ENCODE results near the gene PAMR1.
"Not testable (repeated sequence)": the region's sequence is repeated elsewhere in the genome, so short reads cannot be mapped to it uniquely, and the experiment has no call there.

PAMR1 gene, protein sequence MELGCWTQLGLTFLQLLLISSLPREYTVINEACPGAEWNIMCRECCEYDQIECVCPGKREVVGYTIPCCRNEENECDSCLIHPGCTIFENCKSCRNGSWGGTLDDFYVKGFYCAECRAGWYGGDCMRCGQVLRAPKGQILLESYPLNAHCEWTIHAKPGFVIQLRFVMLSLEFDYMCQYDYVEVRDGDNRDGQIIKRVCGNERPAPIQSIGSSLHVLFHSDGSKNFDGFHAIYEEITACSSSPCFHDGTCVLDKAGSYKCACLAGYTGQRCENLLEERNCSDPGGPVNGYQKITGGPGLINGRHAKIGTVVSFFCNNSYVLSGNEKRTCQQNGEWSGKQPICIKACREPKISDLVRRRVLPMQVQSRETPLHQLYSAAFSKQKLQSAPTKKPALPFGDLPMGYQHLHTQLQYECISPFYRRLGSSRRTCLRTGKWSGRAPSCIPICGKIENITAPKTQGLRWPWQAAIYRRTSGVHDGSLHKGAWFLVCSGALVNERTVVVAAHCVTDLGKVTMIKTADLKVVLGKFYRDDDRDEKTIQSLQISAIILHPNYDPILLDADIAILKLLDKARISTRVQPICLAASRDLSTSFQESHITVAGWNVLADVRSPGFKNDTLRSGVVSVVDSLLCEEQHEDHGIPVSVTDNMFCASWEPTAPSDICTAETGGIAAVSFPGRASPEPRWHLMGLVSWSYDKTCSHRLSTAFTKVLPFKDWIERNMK

DNA sequence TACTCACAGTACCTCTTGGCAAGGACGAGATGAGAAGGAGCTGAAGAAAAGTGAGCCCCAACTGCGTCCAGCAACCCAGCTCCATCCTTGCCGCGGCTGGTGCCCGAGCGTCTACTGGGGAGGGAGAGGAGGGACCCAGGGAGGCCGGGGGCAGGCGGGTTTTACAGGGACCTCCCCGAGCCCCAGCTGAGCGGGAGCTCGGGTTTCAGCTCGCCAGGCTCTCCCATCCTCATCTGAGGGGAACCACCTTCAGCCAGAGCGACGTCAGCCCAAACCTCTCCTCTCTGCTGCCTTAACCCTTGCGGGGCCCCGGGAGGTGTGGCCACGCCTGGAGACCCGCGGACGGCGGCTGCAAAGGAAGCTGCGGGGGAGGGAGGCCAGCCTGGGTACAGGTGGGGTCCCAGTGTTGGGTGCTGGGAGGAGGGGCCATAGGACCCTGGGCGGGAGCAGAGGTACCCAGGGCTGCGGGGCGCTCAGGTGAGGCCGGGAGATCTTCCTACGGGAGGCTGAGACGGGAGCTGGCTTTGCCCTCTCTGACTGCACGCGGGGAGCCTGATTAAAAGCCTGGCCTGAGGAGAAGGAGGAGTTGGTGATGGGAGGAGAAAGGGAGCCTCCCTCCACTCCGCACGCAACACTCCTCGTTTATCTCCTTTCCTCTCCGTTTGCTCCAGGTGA, at the start of gene PAMR1:
Gene PAMR1, minus strand, starts transcription at position 116 of the 675 bp plus-strand sequence. Its CDS starts 31 bp downstream, at position 85.
- no peak for DNase-seq (ENCODE audit: low spot score)

DNA sequence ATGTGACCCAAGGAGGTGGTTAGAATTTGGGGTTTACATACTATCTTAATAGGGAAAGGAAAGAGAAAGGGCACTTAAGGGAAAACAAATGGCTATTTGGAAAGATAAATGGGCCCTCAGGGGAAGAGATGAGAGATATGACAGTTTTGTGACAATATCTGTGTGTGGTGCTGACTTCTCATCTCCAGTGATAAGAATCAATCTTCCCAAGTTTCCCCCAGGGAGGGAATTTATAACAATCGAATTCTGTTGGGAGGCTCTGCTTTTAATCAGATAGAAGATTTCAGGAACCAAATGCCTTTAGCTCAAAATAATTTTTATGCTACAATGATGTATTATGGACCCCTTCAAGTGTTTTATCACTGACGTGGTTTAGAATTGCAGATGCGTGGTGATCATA, 46.3 kb upstream of the PAMR1 start:
- DNase-seq (ENCODE audit: low spot score), result no peak

DNA sequence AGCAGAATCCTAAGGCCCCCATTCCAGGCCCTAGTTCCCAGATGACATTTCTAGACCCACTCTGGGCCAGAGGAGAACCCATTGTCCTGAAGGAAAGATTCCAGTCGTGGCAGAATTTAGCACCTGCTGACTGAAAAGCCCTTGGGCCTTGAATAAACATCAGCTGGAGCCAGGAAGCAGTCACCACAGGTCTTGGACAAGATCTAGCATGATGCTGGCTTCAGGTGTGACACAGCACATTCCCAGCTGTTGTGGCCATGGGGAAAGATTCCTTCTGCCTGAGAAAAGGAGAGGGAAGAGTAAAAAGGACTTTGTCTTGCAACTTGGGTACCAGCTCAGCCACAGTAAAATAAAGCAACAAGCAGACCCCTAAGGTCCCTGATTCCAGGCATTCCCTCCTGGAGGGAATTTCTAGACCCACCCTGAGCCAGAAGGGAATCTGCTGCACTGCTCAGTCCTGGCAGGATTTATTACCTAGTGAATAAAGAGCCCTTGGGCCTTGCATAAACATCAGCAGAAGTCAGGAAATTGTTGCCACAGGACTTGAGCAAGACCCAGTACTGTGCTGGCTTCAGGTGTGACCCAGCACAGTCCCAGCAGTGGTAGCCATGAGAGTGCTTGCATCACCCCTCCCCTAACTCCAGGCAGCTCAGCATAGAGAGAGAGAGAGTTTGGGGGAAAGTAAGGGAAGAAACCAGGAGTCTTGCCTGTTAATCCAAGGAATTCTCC, 42.5 kb upstream of the PAMR1 start:
- no peak for DNase-seq (ENCODE audit: low spot score)

DNA sequence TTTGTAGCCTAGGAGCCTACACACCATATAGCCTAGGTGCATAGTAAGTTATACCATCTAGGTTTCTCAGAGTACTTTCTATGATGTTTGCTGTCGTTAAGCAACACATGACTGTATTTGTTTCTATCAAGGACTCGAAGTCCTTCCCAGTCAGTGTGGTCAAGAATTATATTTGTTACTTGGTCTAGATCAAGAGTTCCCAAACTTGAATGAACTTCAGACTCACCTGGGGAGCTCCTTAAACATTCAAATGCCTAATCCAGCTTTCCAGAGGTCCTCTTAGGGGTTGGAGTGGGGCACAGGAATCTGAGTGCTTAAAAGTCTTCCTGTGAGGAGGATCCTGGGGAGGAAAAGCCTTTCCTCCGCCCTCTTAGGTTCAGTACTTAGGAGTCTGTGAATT, 41.5 kb upstream of the PAMR1 start:
- DNase-seq (ENCODE audit: low spot score), result no peak

DNA sequence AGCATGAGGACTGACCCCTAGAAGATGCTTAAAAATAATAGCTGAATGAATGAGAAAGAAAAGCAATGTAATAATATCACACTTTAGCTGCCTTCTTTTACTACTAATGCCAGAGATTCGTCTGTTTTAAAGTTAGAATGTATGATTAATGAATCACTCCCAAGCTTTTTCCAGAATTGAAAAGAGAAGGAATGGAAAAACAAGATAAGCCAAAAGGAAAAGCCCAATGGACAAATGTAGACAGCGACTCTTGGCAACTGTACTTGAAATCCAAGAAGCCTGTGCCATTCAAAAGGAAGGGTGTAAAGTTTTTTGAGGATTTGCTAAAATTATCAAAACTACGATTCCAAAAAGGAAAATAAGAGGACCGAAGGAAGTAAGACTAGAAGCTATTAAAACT, 40.8 kb upstream of the PAMR1 start:
- no peak for DNase-seq (ENCODE audit: low spot score)

DNA sequence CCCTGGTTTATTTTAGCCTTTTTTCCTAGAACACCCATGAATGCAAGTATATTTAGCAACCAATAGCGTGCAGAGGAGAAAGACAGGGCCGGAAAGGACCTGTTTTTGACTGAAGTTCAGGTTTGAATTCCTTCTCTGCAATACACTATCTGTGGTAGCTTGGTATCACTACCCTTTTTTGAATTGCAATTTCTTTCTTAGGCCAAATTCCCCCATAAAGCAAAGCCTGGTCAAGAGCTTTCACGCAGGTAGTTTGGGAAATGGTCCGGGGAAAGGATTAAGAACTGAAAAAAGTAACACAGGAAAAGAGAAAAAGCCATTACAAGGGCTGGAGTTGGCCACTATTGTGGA, 38.8 kb upstream of the PAMR1 start:
- DNase-seq (ENCODE audit: low spot score), result no peak

DNA sequence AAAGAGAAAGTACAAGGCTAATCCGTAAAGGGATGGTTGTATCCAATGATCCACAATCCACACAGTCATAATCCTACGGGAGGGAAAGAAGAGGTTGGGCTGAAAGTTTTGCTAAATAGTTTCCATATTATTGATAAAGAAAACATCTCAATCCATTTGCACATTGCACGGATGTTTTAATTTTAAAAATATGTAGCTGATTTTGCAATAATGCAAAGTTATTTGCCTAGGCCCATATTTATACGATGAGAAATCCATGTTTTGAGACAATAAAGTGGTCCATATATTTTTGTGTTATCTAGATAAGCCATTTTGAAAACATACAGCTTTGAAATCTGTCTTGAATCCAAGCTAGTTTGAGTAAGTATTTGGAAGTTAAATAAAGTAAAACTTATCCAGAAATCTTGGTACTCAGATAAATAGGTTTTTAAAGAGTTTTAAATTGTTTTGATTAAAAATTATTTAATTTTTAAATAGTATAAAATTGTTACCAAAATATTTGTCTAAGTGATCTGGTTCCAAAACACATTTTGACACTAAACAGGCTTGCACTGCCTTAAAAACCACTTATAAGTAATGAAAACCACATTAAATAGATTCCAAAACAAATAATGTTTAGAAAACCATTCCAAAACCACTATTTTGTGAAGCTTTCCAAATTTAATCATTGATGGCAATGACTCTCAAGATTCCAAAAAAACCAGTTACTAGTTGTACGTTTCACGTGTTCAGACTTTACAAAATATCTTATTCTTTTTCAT, 38.2 kb upstream of the PAMR1 start:
- DNase-seq (ENCODE audit: low spot score), result no peak

DNA sequence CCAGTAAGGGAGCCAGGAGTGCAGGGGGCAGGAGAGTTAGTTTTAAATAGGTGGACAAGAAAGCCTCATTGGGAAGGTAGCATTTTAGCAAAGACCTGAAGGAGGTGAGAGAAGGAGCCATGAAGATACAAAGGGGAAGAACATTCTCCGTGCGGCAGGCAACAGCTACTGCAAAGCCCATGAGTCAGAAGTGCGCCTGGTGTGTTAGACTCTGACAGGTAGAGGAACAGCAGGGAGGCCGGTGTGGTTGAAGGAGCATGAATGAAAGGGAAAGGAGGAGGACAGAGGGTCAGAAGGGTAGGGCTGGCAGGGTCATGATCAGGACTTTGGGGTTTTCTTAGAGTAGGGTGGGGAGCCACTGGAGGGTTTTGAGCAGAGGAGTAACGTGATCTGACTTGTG, 34.5 kb upstream of the PAMR1 start:
- DNase-seq (ENCODE audit: low spot score), result no peak

DNA sequence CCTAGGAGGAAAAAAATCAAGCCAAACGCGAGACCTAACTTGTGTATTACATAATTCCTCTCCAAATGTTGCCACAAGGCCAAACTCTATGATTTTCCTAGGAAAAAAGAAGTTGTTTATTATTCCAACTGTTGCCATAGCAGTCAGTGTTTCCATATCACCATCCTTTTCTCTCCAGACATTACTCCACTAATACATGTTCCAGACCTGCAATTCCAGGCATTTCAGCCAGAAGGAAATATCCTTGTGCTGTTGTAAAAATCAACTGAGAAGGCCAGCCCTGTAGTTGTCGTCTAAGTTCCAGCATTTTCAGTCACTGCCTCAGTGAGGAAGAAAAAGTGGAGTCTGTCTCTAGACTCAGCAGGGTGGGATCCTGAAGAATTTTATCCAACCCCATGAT, 33.1 kb upstream of the PAMR1 start:
- DNase-seq (ENCODE audit: low spot score), result no peak

DNA sequence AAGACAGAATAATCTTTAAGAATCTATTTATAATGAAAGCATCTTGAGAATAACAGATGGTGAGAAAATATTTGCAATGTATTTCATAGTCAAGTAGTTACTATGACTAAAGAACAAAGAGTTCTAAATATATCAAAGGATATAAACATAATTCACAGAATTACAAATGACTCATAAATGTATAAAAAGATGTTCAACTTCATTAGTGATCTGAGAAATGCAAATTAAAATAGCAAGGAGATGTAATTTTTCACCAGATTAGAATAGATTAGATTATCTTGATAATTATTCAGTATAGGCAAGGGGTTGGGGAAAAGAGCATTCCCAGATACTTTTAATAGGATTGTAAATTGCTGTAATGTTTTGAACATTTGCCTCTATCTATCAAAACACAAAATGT, 30.1 kb upstream of the PAMR1 start:
- no peak for DNase-seq (ENCODE audit: low spot score)

DNA sequence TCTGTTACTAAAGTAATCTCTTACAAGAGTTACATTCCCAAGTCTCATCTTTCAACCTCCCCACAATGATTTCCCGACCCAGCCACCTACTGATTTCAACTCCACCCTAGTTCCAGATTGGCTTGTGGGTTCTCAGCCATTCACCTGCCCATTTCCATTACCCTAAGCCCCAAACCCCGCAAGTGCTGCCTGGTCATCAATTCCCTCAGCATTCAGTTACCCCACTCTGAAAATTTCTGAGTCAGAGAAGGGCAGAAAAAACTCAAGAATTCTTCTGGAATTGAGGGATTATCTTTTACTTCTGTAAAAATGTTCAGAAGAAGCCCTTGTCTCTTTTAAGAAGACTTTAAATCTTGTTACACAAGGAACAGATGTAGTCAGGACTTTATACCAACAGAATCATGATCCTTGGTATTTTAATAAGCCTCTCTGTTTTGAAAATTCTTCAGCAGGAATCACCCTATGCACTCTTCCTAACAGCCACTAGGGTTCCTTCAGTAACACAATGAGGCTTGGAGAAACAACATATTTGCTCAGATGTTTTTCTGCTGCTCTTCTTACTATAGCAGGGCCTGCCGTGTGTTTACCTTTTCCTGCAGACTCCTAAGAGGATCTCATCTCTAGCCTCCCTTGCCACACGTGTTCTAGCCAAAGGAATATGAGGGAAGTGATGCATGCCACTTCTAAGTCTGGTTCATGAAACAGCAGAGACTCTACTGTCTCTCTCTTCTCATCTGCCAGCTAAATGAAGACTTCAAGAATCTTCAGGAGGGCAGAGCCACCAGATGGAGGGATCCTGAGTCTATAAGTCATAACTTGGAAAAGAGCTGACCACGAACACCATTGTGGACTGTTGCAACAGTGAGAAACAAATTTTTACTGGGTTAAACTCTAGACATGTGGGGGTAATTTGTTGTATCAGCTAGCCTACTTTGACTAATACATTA, 29.3 kb upstream of the PAMR1 start:
- no peak for DNase-seq (ENCODE audit: low spot score)

DNA sequence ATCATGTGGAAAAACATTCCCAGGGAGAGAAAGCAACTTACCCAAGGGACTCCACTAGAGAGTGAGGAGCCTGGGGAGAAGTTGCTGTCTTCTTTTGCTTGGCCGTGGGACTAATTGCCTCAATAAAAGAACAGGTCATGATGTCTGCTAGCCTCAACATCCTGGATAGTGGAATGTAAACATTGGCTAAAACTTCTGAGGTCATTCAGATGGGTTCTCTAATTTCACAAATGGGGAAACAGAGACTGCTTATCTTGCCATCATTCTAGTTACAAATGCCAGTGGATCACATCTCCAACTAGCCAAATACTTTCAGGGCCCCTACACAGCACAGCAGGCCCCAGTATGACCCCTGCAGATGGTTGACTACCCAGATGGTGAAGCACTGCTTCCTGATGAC, 28.4 kb upstream of the PAMR1 start:
- no peak for DNase-seq (ENCODE audit: low spot score)

DNA sequence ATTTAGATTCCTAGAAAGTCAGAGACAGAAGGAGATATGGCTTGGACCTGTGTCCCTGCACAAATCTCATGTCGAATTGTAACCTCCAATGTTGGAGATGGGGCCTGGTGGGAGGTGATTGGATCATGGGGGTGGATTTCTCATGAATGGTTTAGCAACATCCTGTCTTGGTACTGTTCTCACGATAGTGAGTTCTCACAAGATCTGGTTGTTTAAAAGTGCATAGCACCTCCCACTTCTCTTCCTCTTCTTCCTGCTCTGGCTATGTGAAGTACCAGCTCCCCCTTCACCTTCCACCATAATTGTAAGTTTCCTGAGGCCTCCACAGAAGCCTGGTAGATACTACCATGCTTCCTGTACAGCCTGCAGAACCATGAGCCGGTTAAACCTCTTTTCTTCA, 27.6 kb upstream of the PAMR1 start:
- DNase-seq (ENCODE audit: low spot score), result no peak

DNA sequence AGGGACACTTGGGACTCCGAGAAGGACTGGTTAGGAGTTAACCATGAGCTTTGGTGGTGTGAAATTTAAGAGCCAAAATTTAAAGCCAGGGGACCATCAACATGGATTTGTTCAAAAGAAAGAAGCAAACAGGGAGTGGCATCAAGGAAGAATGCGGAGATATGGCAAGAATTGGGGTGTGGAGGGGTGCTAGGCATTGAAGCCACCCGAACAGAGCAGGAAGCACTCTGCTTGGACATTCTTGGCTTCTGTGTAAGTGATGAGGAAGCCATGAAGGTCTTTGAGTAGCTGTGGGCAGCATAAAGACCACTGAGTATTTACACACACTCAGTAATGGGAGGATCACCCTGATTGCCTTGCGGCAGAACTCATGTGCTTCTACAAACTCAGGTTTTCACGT, 27.2 kb upstream of the PAMR1 start:
- DNase-seq (ENCODE audit: low spot score), result no peak

DNA sequence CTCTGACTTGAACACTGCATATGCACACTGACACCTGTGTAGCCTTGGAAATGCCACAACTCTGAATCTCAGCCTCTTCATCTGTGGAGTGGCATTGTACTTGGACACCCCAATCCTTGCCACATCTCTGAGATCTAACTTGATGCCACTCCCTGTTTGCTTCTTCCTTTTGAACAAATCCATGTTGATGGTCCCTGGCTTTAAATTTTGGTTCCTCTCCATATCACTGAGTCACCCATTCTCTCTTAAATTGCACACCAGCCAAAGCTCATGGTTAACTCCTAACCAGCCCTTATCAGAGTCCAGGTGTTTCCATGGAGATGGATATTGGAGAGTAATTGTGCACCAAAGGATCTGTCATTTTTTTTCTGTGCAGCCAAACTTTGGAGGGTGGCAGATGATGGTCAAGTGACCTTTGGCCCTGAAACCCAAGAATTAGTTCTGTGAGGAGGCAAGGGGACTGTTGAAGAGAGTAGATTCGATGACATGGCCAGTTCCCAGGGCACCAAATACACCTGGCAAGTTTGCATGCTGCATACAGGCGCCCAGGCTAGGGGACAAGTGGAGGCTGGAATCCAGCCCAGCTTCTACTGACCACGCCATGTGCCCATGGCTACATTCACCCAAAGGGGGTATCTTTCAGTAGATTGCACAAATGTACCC, 25.1 kb upstream of the PAMR1 start:
- DNase-seq (ENCODE audit: low spot score), result no peak

DNA sequence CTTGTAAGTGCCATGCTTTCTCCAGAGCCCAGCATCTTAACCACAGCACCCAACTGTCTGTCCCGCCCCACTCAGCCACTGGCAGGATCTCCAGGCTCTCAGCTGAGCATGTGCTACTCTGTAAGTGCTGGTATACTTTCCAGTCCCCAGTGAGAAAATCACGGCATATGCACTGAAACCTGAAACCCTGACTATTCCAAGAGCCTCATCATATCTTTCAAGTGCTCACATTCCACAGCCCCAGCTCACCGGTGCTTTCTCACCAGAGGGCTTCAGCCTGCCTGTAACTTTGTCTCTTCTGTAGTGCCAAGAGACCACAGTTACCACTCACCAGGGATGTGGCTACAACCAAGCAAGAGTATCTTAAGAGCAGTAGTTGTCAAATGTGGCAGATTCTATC, 24.4 kb upstream of the PAMR1 start:
- DNase-seq (ENCODE audit: low spot score), result no peak

DNA sequence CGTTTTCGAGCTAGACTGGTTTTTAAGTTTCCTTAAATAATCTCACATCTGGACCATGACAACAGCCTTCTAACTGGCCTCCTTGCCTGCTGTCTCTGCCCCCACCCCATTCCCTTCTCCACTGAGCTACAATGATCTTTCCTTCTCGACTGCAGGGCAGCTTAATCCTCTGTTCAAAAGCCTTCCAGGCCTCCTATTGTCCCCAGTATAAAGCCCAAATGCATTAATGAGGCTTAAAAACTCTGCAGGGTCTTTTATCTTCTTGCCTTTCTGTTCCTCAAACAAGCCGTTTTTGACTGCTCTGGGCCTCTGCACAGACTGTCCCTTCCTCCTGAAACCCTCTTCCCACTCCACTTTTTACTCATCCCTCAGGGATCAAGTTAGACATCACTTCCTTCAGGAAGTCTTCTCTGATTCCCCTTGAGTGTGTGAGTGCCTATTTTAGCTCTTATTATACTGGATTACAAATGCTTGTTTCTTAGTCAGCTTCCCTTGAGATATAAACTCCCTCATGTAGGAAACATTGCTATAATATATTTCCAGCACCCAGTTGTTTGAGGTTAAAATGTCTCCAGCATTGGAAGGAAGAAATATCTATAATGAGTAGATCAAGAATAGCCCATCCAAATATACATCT, 23.6 kb upstream of the PAMR1 start:
- no peak for DNase-seq (ENCODE audit: low spot score)

DNA sequence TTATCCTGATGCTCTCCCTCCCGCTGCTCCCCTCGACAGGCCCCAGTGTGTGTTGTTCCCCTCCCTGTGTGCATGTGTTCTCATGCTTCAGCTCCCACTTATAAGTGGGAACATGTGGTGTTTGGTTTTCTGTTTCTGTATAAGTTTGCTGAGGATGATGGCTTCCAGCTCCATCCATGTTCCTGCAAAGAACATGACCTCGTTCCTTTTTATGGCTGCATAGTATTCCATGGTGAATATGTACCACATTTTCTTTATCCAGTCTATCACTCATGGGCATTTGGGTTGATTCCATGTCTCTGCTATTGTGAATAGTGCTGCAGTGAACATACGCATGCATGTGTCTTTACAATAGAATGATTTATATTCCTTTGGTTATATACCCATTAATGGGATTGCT, 22.6 kb upstream of the PAMR1 start:
- not testable (repeated sequence) for DNase-seq (ENCODE audit: low spot score)

DNA sequence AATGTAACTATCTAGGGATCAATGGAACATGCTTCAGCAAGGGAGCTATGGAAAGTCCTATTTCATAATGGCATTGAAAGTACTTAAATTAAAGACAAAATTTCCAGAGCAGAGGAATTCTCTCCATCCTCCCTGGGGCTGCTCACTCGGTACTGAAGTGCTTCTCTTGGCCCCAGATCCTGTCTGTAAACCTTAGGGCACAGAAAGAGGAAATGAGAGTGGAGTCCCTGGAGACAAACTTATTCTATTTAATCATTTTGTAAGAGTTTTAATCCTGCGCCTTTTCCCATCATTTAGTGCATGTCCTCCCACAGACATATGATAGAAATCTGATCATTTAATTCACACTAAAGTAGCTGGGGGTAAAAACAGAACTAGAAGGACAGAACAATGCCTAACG, 20.9 kb upstream of the PAMR1 start:
- DNase-seq (ENCODE audit: low spot score), result no peak

Data from putamen (tissue), 1 donor.